Adipocyte (in vitro differentiated cells): ENCODE data around the gene GPC1.

Experiments used
- DNase-seq: peaks from one replicate; pipeline ENCODE4 v3.0.0-alpha.2; 2015; ENCODE audit warnings: low read depth
- H3K27me3 ChIP-seq: replicated peaks from 2 replicates; pipeline ENCODE4 v1.7.0; 2013; ENCODE audit warnings: mild to moderate bottlenecking, low read length, moderate library complexity; ENCODE audit not compliant: control insufficient read depth, insufficient read depth
- H3K36me3 ChIP-seq: 2 replicates; pipeline ENCODE4 v1.7.0; 2013; ENCODE audit warnings: low read length, mild to moderate bottlenecking, moderate library complexity; ENCODE audit not compliant: control insufficient read depth, insufficient read depth, severe bottlenecking
- H3K4me1 ChIP-seq: 2 replicates; pipeline ENCODE4 v1.7.0; 2013; ENCODE audit warnings: mild to moderate bottlenecking, low read length, moderate library complexity; ENCODE audit not compliant: control insufficient read depth, insufficient read depth
- H3K4me3 ChIP-seq: 2 replicates; pipeline ENCODE4 v1.7.0; 2013; ENCODE audit warnings: mild to moderate bottlenecking, low read length, moderate library complexity
- H3K9ac ChIP-seq: 2 replicates; pipeline ENCODE4 v1.7.0; 2013; ENCODE audit warnings: mild to moderate bottlenecking, low read length, moderate library complexity
- H3K9me3 ChIP-seq: 2 replicates; pipeline ENCODE4 v1.7.0; 2013; ENCODE audit warnings: mild to moderate bottlenecking, low read length, moderate library complexity; ENCODE audit not compliant: control insufficient read depth

Gene GPC1

GRCh38 chr2:240441326-240441992 is 6.0 kb downstream of the GPC1 start:
- H3K27me3 ChIP-seq: no peaks in the 10 kb centered on the region
- H3K4me3 ChIP-seq: no peak overlapping the region
- DNase-seq: no peak
- H3K9ac ChIP-seq: no peak overlapping the region
- no peaks in the 10 kb centered on the region for H3K9me3 ChIP-seq
- H3K4me1 ChIP-seq: peaks cover 23% of the 10 kb centered on the region
- peaks cover 35% of the 10 kb centered on the region for H3K36me3 ChIP-seq

- peaks cover 21% of the 10 kb centered on the region for H3K4me1 ChIP-seq
- DNase-seq: no peak
Measured at GRCh38 chr2:240441993-240442411, 6.5 kb downstream of the GPC1 start.

GRCh38 chr2:240442891-240443715 is 7.6 kb downstream of the GPC1 start:
- Histone ChIP-seq H3K4me3 (no peak overlapping the region), H3K36me3 (peaks cover 35% of the 10 kb centered on the region), H3K9me3 (no peaks in the 10 kb centered on the region), H3K9ac (no peak overlapping the region), H3K4me1 (peaks cover 10% of the 10 kb centered on the region), H3K27me3 (no peaks in the 10 kb centered on the region)
- no peak for DNase-seq

More at GRCh38 chr2:240441993-240442411, 6.5 kb downstream of the GPC1 start:
- Histone ChIP-seq H3K9me3 (no peaks in the 10 kb centered on the region), H3K9ac (no peak overlapping the region), H3K4me3 (no peak overlapping the region), H3K27me3 (no peaks in the 10 kb centered on the region), H3K36me3 (peaks cover 35% of the 10 kb centered on the region)

GRCh38 chr2:240443891-240444301 is 8.4 kb downstream of the GPC1 start:
- H3K9me3 ChIP-seq: no peaks in the 10 kb centered on the region
- no peak overlapping the region for H3K4me3 ChIP-seq
- DNase-seq: no peak
- H3K4me1 ChIP-seq: peaks cover 2% of the 10 kb centered on the region
- no peaks in the 10 kb centered on the region for H3K27me3 ChIP-seq
- H3K36me3 ChIP-seq: peaks cover 35% of the 10 kb centered on the region
- no peak overlapping the region for H3K9ac ChIP-seq

GRCh38 chr2:240444464-240444863 is 9.0 kb downstream of the GPC1 start:
- Histone ChIP-seq H3K4me1 (no peaks in the 10 kb centered on the region), H3K4me3 (no peak overlapping the region), H3K9ac (no peak overlapping the region), H3K27me3 (no peaks in the 10 kb centered on the region), H3K9me3 (no peaks in the 10 kb centered on the region), H3K36me3 (peaks cover 37% of the 10 kb centered on the region)
- no peak for DNase-seq

GRCh38 chr2:240445961-240446663 is 10.6 kb downstream of the GPC1 start:
- Histone ChIP-seq H3K36me3 (peaks cover 31% of the 10 kb centered on the region), H3K4me3 (no peak overlapping the region), H3K27me3 (no peaks in the 10 kb centered on the region), H3K9me3 (no peaks in the 10 kb centered on the region), H3K4me1 (peaks cover 11% of the 10 kb centered on the region), H3K9ac (no peak overlapping the region)
- no peak for DNase-seq

- no peak overlapping the region for H3K9ac ChIP-seq
- peaks cover 30% of the 10 kb centered on the region for H3K36me3 ChIP-seq
- H3K4me3 ChIP-seq: no peak overlapping the region
- H3K4me1 ChIP-seq: peaks cover 17% of the 10 kb centered on the region
- no peaks in the 10 kb centered on the region for H3K9me3 ChIP-seq
- no peaks in the 10 kb centered on the region for H3K27me3 ChIP-seq
- DNase-seq: no peak
Measured at GRCh38 chr2:240446664-240447175, 11.3 kb downstream of the GPC1 start.

GRCh38 chr2:240447331-240447730 is 11.9 kb downstream of the GPC1 start:
- H3K27me3 ChIP-seq: no peaks in the 10 kb centered on the region
- H3K36me3 ChIP-seq: peaks cover 29% of the 10 kb centered on the region
- no peak overlapping the region for H3K9ac ChIP-seq
- H3K9me3 ChIP-seq: no peaks in the 10 kb centered on the region
- DNase-seq: no peak
- peaks cover 23% of the 10 kb centered on the region for H3K4me1 ChIP-seq
- no peak overlapping the region for H3K4me3 ChIP-seq

GRCh38 chr2:240447934-240448333 is 12.5 kb downstream of the GPC1 start:
- DNase-seq: no peak
- H3K36me3 ChIP-seq: peaks cover 24% of the 10 kb centered on the region
- H3K9me3 ChIP-seq: no peaks in the 10 kb centered on the region
- no peak overlapping the region for H3K4me3 ChIP-seq
- H3K27me3 ChIP-seq: no peaks in the 10 kb centered on the region
- no peak overlapping the region for H3K9ac ChIP-seq
- peaks cover 23% of the 10 kb centered on the region for H3K4me1 ChIP-seq

GRCh38 chr2:240448387-240449274 is 13.2 kb downstream of the GPC1 start:
- Histone ChIP-seq H3K36me3 (peaks cover 24% of the 10 kb centered on the region), H3K27me3 (no peaks in the 10 kb centered on the region), H3K9me3 (no peaks in the 10 kb centered on the region), H3K9ac (no peak overlapping the region), H3K4me1 (peaks cover 23% of the 10 kb centered on the region), H3K4me3 (no peak overlapping the region)
- DNase-seq: no peak
